Esophagus (tissue), 2 donors: Measurements from ENCODE around the gene CALML3. TPM values are rescaled to one million over a fixed set of nuclear protein-coding genes. Genes with fewer than 3 reads are reported as not detected.

Experiments
- H3K27ac ChIP-seq, 2 donors: one replicate each; pipeline ENCODE4 v1.5.1; 2013; ENCODE audit warnings: low read depth in 2 of 2, mild to moderate bottlenecking in 2 of 2, inconsistent platforms in 1 of 2, low read length in 1 of 2, moderate library complexity in 1 of 2
- H3K27me3 ChIP-seq, 2 donors: one replicate each; pipeline ENCODE4 v1.6.1; 2013; ENCODE audit warnings: low read length in 2 of 2, control low read depth in 1 of 2, mild to moderate bottlenecking in 1 of 2; ENCODE audit not compliant: insufficient read depth in 2 of 2, control insufficient read depth in 1 of 2
- H3K36me3 ChIP-seq, 2 donors: one replicate each; pipeline ENCODE4 v1.6.1; 2013; ENCODE audit warnings: low read length in 1 of 2; ENCODE audit not compliant: control insufficient read depth in 2 of 2, insufficient read depth in 2 of 2
- H3K4me1 ChIP-seq, 2 donors: one replicate each; pipeline ENCODE4 v1.6.1; 2013; ENCODE audit warnings: low read length in 1 of 2; ENCODE audit not compliant: control insufficient read depth in 2 of 2, insufficient read depth in 2 of 2
- H3K4me3 ChIP-seq, 2 donors: one replicate each; pipeline ENCODE4 v1.5.1; 2013; ENCODE audit warnings: low read length in 2 of 2, mild to moderate bottlenecking in 2 of 2, low read depth in 1 of 2, moderate library complexity in 1 of 2
- H3K9me3 ChIP-seq, 2 donors: one replicate each; pipeline ENCODE4 v1.6.1; 2013; ENCODE audit warnings: mild to moderate bottlenecking in 2 of 2, low read depth in 1 of 2, low read length in 1 of 2, moderate library complexity in 1 of 2; ENCODE audit not compliant: control insufficient read depth in 2 of 2, insufficient read depth in 1 of 2
- WGBS, 2 donors: extraction: QIAGEN DNeasy Blood & Tissue Kit; methylation state at CpG; one replicate each; pipeline ENCODE4 v1.1.7; 2013; 5-methylcytosine and 5-hydroxymethylcytosine counted together
- polyA plus RNA-seq, 2 donors: library from polyadenylated mRNA; stranded (reverse); fragments of 200-250 nt; gene quantifications; one replicate each; pipeline ENCODE4 v1.2.3, GENCODE V29; 2013
- donor health status: healthy with polysubstance abuse.
- donor health status: Bipolar disorder and iron deficiency.

CALML3 gene
- polyA plus RNA-seq, 2 donors, result 224 to 330 TPM

DNA sequence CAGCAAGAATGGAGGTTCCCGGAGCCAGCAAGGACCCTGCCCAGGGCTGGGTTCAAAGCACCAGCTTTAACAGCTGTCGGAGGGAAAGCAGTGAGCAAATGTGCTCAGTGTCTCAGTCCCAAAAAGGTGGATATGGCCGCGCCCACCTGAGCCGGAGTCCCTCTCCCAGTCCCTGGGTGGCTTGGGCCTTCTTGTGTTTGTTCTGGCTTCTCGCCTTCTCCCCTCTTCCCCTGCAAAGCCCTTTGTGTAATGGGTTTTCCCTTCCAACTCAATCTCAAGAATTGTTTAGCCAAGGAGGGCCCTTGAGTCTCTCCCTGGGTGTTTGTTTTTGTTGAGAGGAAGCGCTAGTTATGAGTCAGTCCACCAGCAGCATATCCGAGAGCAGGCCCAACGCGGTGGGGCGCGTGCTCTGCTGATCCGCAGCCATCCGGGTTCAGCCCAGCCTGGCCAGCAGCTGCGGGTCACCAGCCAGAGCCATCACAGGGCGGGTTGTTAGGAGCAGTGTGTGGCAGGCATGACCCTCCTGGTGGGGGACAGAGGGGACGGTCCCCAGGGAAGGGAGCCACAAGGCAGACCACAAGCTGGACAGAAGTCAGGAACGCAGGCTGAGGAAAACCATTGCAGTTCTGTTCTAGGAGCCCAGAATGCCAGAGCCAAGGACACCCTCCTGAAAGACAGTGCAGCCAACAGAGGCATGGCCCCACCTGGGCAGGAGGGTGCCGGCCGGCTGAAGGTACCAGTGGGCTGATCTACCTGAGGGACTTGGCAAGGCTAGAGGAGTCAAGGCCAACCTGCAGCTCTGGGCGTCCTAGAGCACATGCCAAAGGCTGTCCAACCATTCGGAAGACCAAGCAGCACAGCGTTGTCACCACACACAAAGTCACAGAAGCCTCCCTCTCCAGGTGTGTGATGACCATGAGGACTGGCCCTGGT, 21.3 kb downstream of the CALML3 start:
- peak overlapping the region; percentile 95 to 97 for H3K27ac ChIP-seq
- H3K36me3 ChIP-seq, result no peaks in the 10 kb centered on the region
- no peaks in the 10 kb centered on the region for H3K9me3 ChIP-seq
- H3K4me1 ChIP-seq, result peaks cover 15 to 42% of the 10 kb centered on the region in 2 donors
- WGBS, 2 donors, result 63 to 71% methylated on average over 23 of the region's 23 CpGs
- no peaks in the 10 kb centered on the region for H3K27me3 ChIP-seq
- H3K4me3 ChIP-seq, result no peak overlapping the region

DNA sequence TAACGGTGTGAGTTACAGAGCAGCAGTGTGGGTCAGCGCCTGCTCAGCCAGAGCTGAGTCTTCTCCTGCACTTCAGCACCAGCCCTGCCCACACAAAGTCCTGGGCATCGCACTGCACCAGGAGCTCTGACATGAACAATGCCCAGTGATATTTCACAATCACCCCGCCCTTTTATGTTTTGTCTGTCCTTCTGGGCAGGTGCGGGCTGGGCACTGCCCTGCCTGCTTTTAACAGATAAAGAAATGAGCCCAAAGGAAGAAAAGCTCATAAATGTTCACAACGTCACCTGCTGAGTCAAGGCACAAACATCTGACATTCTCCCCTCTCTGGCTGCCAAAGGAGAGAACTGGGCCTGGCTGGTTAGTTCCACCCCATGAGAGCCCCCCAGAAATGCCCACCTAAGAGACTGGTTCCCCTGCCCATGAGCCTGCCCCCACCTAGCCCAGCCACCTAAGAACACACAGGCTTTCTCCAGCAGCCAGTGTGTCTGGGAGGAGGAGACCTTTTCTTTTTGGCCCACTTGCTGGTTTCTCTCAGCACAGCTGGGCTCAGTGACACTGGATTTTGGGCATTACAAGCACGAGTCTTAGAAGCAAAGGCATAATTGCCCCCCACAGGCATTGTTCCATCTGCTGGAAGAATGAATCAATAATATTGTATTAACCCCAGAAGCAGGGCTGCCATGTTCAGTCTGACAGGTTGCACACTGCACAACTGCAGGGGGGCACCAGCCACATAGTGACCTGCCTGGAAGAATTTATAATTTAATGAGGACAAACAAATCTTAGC, 22.3 kb downstream of the CALML3 start:
- Histone ChIP-seq H3K9me3 (no peaks in the 10 kb centered on the region), H3K4me3 (no peak overlapping the region), H3K36me3 (no peaks in the 10 kb centered on the region), H3K4me1 (peaks cover 15 to 46% of the 10 kb centered on the region in 2 donors), H3K27me3 (no peaks in the 10 kb centered on the region), H3K27ac (peak overlapping the region; percentile 95 to 97)
- WGBS, 2 donors, result 52 to 55% methylated on average over 7 of the region's 7 CpGs

DNA sequence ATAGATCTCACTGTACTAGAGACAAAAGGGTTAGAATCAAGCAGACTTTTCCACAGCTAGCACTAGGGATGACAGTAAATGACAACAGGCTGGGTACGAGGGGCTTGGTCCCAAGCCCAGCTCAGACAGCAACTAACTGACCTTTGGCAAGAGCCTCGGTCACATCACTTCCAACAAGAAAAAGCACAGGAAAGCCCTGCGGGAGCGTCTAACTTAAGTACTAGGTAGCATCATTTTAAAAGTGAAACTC, 22.8 kb downstream of the CALML3 start:
- Histone ChIP-seq H3K27ac (peak overlapping the region; percentile 95 to 97), H3K4me3 (no peak overlapping the region), H3K4me1 (peaks cover 15 to 46% of the 10 kb centered on the region in 2 donors), H3K27me3 (no peaks in the 10 kb centered on the region), H3K36me3 (no peaks in the 10 kb centered on the region), H3K9me3 (no peaks in the 10 kb centered on the region)
- 25 to 40% methylated on average over 4 of the region's 4 CpGs for WGBS, 2 donors

DNA sequence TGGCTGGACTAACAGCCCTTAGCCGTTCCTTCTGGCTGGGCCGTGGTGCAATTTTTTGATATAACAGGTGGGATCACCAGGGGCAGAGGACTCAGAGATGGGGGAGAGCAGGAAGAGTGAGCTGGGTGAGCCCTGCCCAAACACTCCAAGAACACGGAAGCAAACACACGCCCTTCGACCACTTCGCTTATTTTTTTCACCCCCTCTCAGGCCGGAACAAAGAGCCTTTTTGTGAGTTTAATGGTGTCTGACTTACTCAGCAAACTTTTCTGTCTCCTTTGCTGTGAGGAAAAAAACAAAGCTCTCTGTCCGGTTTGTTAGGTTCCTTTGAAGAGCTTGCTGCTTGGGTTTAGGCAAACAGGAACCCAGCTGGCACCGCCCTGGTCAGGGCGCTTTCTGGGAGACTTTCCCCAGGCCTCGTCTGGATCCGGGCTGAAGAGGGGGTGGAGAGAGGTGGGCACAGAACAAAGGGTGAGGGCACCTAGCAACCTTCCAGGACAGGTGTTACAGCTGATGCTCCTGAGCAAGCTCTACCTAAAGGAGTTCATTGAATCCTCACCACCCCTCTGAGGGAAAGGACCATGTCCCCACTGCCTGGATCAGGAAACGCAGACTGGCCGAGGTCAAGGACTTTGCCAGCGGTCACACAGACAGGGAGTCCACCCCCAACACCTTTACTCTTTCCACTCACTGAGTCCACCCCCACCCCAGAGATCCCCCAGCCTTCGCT, 23.3 kb downstream of the CALML3 start:
- Histone ChIP-seq H3K4me3 (no peak overlapping the region), H3K4me1 (peaks cover 15 to 46% of the 10 kb centered on the region in 2 donors), H3K9me3 (no peaks in the 10 kb centered on the region), H3K27ac (peak overlapping the region; percentile 95 to 97), H3K27me3 (no peaks in the 10 kb centered on the region), H3K36me3 (no peaks in the 10 kb centered on the region)
- WGBS, 2 donors, result 39 to 45% methylated on average over 16 of the region's 16 CpGs

DNA sequence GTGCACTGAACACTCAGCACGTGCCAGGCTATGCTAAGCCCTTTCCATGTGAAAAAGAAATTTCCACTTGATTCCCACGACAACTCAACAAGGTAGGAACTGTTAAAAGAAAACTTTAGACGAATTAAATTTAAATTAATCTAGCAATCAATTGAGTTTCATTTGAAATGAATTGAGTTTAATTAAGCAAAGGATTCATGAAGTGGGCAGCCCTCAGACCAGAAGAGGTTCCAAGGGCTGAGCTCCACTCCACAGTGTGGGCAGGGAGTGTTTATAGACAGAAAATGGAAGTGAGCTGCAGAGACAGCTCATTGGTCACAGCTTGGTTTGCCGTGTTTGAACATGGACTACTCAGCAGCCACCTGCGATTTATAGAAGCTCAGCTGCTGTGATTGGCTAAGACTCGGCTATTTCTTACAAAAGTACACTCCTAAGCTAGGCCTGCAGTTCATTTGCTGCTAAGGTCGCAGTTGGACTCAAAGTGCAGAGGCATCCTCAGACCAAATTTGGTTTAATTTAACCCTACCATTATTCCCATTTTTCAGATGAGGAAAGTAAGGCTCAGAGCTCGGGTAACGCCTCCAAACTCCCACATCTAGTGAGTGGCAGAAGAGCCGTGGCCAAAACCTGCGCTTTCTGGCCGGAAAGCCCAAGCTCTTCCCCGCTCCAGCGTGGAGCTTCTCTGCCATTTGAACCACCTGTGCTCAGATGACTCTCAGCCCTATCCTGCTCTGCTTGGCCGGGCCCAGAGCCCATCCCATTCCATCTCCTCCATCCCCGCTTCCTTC, 24.9 kb downstream of the CALML3 start:
- H3K4me1 ChIP-seq, result peaks cover 18 to 52% of the 10 kb centered on the region in 2 donors
- H3K9me3 ChIP-seq, result no peaks in the 10 kb centered on the region
- 95 to 96% methylated on average over 16 of the region's 16 CpGs for WGBS, 2 donors
- H3K27ac ChIP-seq, result peak overlapping the region; percentile 58 to 97
- no peaks in the 10 kb centered on the region for H3K36me3 ChIP-seq
- no peaks in the 10 kb centered on the region for H3K27me3 ChIP-seq
- H3K4me3 ChIP-seq, result no peak overlapping the region

DNA sequence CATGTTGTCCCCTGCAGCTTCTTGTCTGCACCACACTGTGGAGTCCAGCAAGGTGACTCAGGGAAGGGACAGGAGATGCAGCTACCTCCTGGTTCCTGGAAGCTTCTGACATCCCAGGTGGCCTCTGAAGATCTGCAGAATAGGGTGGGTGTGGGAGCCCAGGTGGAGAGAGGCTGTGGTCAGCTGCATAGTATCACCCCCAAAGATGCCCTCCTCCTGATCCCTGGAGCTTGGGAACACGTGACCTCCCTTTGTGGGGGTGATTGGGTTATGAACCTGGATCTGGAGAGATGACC, 25.4 kb downstream of the CALML3 start:
- Histone ChIP-seq H3K9me3 (no peaks in the 10 kb centered on the region), H3K4me1 (peaks cover 15 to 48% of the 10 kb centered on the region in 2 donors), H3K27ac (peak overlapping the region; percentile 74 to 97), H3K36me3 (no peaks in the 10 kb centered on the region), H3K27me3 (no peaks in the 10 kb centered on the region), H3K4me3 (no peak overlapping the region)
- WGBS, 2 donors, result 94 to 95% methylated on average over 1 of the region's 1 CpG

DNA sequence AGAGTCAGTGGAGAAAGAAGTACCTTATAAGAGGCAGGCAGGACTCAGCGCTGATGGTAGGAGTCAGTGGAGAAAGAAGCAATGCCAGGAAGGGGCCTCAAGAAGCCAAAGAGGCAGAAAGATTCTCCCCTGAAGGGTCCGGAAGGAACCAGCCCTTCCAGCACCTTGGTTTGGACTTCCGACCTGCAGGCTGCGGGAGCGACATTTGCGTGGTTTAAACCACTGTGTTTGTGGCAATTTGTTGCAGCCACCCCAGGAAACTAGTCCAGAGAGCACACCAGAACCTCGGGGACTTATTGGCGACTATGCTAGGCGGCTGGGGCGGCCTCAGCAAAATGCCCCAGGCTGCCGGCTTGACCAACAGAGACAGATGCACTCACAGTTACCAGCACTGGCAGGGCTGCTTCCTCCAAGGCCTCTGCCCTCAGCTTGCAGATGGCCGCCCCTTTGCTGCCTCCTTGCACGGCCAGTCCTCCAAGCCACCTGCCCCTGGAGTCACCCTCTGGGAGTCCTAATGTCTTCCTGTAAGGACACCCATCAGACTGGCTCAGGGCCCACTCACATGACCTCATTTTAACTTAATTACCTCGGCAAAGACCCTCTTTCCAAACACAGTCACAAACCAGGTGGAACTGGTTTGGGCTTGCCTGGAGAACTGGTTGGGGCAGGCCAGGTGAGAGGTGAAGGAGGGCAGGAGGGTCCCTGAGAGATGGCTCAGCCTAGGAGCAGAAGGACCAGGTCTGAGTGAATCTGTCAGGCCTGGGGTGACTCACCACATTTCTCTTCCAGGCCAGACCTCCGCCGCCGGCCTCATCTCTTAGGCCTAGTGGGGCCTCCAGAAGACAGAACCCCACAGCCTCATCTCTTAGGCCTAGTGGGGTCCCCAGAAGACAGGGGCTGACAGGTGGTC, 26.1 kb downstream of the CALML3 start:
- H3K27me3 ChIP-seq, result no peaks in the 10 kb centered on the region
- no peaks in the 10 kb centered on the region for H3K36me3 ChIP-seq
- WGBS, 2 donors, result 79 to 82% methylated on average over 17 of the region's 17 CpGs
- no peaks in the 10 kb centered on the region for H3K9me3 ChIP-seq
- H3K4me3 ChIP-seq, result no peak overlapping the region
- H3K4me1 ChIP-seq, result peaks cover 12 to 43% of the 10 kb centered on the region in 2 donors
- peak overlapping the region; percentile 74 to 97 for H3K27ac ChIP-seq

DNA sequence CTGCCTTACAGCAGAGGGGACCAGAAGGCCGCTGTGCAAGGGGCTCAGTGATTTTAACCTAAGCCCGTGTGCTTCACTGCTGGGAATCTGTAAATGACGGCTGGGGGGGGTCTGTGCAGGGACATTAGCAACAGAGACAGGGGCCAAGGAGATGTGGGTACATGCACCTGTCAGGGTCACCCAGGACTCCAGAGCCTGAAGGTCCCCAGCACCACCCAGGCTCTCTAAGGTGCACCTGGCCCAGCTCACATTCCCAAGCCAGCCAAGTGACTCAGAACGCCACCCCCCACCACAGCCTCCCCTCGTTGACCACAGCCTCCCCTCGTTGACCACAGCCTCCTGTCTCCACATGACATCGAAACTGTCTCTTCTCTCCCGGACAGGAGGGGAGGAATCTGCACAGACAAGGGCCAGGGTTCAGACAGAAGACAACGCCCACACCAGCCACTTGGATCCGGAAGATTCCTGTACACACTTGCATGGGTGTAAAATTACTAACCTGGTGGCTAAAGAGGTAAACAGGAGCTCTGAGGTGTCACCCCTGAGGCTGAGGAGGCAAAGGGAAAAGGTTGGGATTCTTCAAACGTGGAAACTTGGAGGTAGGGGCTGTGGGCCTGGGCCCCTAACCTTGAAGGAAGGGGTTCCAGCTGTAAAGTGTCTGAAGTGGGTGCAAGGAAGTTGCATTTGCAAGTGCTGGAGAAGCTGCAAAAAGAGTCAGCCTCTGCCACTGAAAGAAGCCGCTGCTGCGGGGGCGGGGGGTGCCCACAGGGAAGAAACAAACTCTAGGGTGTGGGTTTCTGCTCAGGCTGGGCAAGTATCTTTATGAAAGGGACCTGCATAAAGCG, 27.0 kb downstream of the CALML3 start:
- Histone ChIP-seq H3K36me3 (no peaks in the 10 kb centered on the region), H3K4me1 (peaks cover 9 to 35% of the 10 kb centered on the region in 2 donors), H3K27me3 (no peaks in the 10 kb centered on the region), H3K4me3 (no peak overlapping the region), H3K27ac (peak overlapping the region; percentile 74 to 97), H3K9me3 (no peaks in the 10 kb centered on the region)
- 50% methylated on average over 15 of the region's 15 CpGs for WGBS, 2 donors
